Tibial artery (tissue), 4 donors: Measurements from ENCODE around the gene CA10.

ENCODE experiments used
- DNase-seq, 2 donors: peaks; one replicate each; pipeline ENCODE4 v3.0.0-alpha.2; 2019
- H3K27ac ChIP-seq, 2 donors: fragments of 200-600 bp; sonication (generic) in 1 of 2; 1 replicate in 1 of 2; 2 replicates in 1 of 2; pipeline ENCODE4 v1.5.1; 2018 to 2019; ENCODE audit warnings: mild to moderate bottlenecking in 1 of 2
- H3K27me3 ChIP-seq, 2 donors: fragments of 200-600 bp; sonication (generic) in 1 of 2; one replicate each; pipeline versions ENCODE4 v1.5.1 to v1.6.0; 2016 to 2019
- H3K36me3 ChIP-seq, 3 donors: fragments of 200-600 bp; sonication (generic) in 2 of 3; one replicate each; pipeline ENCODE4 v1.5.1; 2016 to 2019; ENCODE audit warnings: mild to moderate bottlenecking in 2 of 3
- H3K4me1 ChIP-seq, 4 donors: fragments of 200-600 bp; sonication (generic) in 2 of 4; 1 replicate in 3 of 4; 2 replicates in 1 of 4; pipeline ENCODE4 v1.5.1; 2016 to 2019
- H3K4me3 ChIP-seq, 2 donors: fragments of 200-600 bp; sonication (generic) in 1 of 2; 1 replicate in 1 of 2; 2 replicates in 1 of 2; pipeline ENCODE4 v1.5.1; 2018 to 2019; ENCODE audit warnings: mild to moderate bottlenecking in 2 of 2
- H3K9me3 ChIP-seq, 3 donors: fragments of 200-600 bp; sonication (generic) in 1 of 3; one replicate each; pipeline ENCODE4 v1.5.1; 2016 to 2019
- CTCF ChIP-seq, 2 experiments: fragments of 200-600 bp in 1 of 2; fragments of 450-650 bp in 1 of 2; IDR thresholded peaks; one replicate each; pipeline ENCODE4 v1.5.1; 2017 to 2019; ENCODE audit warnings: antibody characterized with exemption in 2 of 2, mild to moderate bottlenecking in 1 of 2, moderate library complexity in 1 of 2
- intact Hi-C: fragments of 100-400 bp; cut with DNase I; formaldehyde crosslinking; loops from one replicate; pipeline ENCODE4 v1.15.0; 2023; ENCODE audit warnings: low total_unique reads

CA10 gene

GRCh38 chr17:51815097-51815496 lies 343.4 kb downstream of the CA10 start:
- Histone ChIP-seq H3K4me1 (no peaks in the 10 kb centered on the region), H3K9me3 (no peaks in the 10 kb centered on the region), H3K36me3 (no peaks in the 10 kb centered on the region), H3K27ac (no peak overlapping the region), H3K27me3 (no peaks in the 10 kb centered on the region), H3K4me3 (no peak overlapping the region)
- no peak for DNase-seq
- TF ChIP-seq CTCF (IDR thresholded peaks at IDR 0.05), result no peak
- intact Hi-C loops, result no loop called here

GRCh38 chr17:51814521-51814920 lies 344.0 kb downstream of the CA10 start:
- intact Hi-C loops, result no loop called here
- H3K27me3 ChIP-seq, result no peaks in the 10 kb centered on the region
- TF ChIP-seq CTCF (IDR thresholded peaks at IDR 0.05), result no peak
- no peak overlapping the region for H3K27ac ChIP-seq
- no peaks in the 10 kb centered on the region for H3K4me1 ChIP-seq
- no peak overlapping the region for H3K4me3 ChIP-seq
- DNase-seq, result no peak
- no peaks in the 10 kb centered on the region for H3K9me3 ChIP-seq
- H3K36me3 ChIP-seq, result no peaks in the 10 kb centered on the region

GRCh38 chr17:51813784-51814174 lies 344.7 kb downstream of the CA10 start:
- Histone ChIP-seq H3K36me3 (no peaks in the 10 kb centered on the region), H3K4me1 (no peaks in the 10 kb centered on the region), H3K27ac (no peak overlapping the region), H3K27me3 (no peaks in the 10 kb centered on the region), H3K4me3 (no peak overlapping the region), H3K9me3 (no peaks in the 10 kb centered on the region)
- TF ChIP-seq CTCF (IDR thresholded peaks at IDR 0.05), result no peak
- DNase-seq, result no peak
- intact Hi-C loops, result no loop called here

- Histone ChIP-seq H3K4me3 (no peak overlapping the region), H3K27me3 (no peaks in the 10 kb centered on the region), H3K9me3 (no peaks in the 10 kb centered on the region), H3K4me1 (no peaks in the 10 kb centered on the region), H3K36me3 (no peaks in the 10 kb centered on the region), H3K27ac (no peak overlapping the region)
- DNase-seq, result no peak
- TF ChIP-seq CTCF (IDR thresholded peaks at IDR 0.05), result no peak
- intact Hi-C loops, result no loop called here
Measured at GRCh38 chr17:51813140-51813783, 345.3 kb downstream of the CA10 start.

GRCh38 chr17:51807460-51807859 lies 351.1 kb downstream of the CA10 start:
- H3K27me3 ChIP-seq, result no peaks in the 10 kb centered on the region
- H3K4me3 ChIP-seq, result no peak overlapping the region
- no peak for DNase-seq
- TF ChIP-seq CTCF (IDR thresholded peaks at IDR 0.05), result no peak
- no peaks in the 10 kb centered on the region for H3K9me3 ChIP-seq
- intact Hi-C loops, result no loop called here
- H3K27ac ChIP-seq, result no peak overlapping the region
- H3K4me1 ChIP-seq, result no peaks in the 10 kb centered on the region
- no peaks in the 10 kb centered on the region for H3K36me3 ChIP-seq

- H3K4me3 ChIP-seq, result no peak overlapping the region
- H3K36me3 ChIP-seq, result no peaks in the 10 kb centered on the region
- DNase-seq, result no peak
- no peak for TF ChIP-seq CTCF (IDR thresholded peaks at IDR 0.05)
- intact Hi-C loops, result no loop called here
- H3K9me3 ChIP-seq, result no peaks in the 10 kb centered on the region
- H3K27me3 ChIP-seq, result no peaks in the 10 kb centered on the region
- H3K27ac ChIP-seq, result no peak overlapping the region
- H3K4me1 ChIP-seq, result no peaks in the 10 kb centered on the region
Measured at GRCh38 chr17:51805765-51806164, 352.7 kb downstream of the CA10 start.
